Measurements from ENCODE around the gene ABCC4.

DNA sequence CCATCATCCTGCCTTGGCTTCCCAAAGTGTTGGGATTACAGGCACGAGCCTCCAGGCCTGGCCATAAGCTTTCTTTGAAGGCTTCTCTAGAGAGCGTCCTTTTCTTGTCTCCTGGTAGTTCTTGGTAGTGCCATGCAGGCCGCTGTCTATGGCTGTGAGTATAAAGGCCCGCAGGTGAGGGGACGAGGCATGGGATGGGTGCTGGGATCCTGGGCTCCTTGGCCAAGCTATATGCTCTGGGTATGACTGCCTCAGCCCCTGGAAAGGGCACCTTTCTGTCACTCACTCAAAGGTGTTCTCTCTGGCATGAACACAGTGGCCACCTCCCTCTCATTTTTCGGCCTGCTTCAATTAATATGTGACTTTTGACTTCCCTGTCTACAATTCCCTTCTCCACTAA, 6.3 kb upstream of the ABCC4 start:
- no peak for TF ChIP-seq POLR2A (IDR thresholded peaks at IDR 0.05)
- TF ChIP-seq, protein P1, sequence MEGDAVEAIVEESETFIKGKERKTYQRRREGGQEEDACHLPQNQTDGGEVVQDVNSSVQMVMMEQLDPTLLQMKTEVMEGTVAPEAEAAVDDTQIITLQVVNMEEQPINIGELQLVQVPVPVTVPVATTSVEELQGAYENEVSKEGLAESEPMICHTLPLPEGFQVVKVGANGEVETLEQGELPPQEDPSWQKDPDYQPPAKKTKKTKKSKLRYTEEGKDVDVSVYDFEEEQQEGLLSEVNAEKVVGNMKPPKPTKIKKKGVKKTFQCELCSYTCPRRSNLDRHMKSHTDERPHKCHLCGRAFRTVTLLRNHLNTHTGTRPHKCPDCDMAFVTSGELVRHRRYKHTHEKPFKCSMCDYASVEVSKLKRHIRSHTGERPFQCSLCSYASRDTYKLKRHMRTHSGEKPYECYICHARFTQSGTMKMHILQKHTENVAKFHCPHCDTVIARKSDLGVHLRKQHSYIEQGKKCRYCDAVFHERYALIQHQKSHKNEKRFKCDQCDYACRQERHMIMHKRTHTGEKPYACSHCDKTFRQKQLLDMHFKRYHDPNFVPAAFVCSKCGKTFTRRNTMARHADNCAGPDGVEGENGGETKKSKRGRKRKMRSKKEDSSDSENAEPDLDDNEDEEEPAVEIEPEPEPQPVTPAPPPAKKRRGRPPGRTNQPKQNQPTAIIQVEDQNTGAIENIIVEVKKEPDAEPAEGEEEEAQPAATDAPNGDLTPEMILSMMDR (IDR thresholded peaks at IDR 0.05) = no peak
